K562 (cell line): Measurements from ENCODE around the gene TRABD2B. TPM values are rescaled to one million over a fixed set of nuclear protein-coding genes. Genes with fewer than 3 reads are reported as not detected.

Experiments used
- ATAC-seq: fragments of 200-7000 bp; cut with Tn5 transposase; 3 replicates; pipeline ENCODE4 v1.9.1; 2020; ENCODE audit warnings: moderate library complexity
- BruUV-seq: library from RNA; stranded (reverse); fragments of 400-500 nt; replicated peaks from 2 replicates; lab custom pipeline; 2021; lab: Mats Ljungman, UMichigan
- CTCF ChIA-PET: fragments of 300-600 bp; formaldehyde crosslinking; extraction: SDS; loops from one replicate; lab custom pipeline; 2021; ENCODE audit warnings: low intra/inter-chr PET ratio; lab: Yijun Ruan, JAX
- POLR2A ChIA-PET: fragments of 300-600, 350-650 bp; sonication (Branson Sonifier 250); formaldehyde crosslinking; extraction: SDS; loops from one replicate; lab custom pipeline; 2021; ENCODE audit warnings: antibody characterized with exemption, inconsistent platforms; lab: Yijun Ruan, JAX
- DNase-seq, 4 experiments: peaks; one replicate each; pipeline versions ENCODE4 v3.0.0 to v3.0.0-alpha.2; 2011 to 2018; ENCODE audit warnings: low spot score in 3 of 4, mixed read lengths in 3 of 4; ENCODE audit errors: extremely low read depth in 1 of 4
- FAIRE-seq: peaks from 2 replicates; lab custom pipeline; 2011; peaks lifted over from hg19 to GRCh38; lab: Jason Lieb, UNC
- H2AFZ ChIP-seq: 2 replicates; pipeline ENCODE4 v1.6.0; 2011; ENCODE audit warnings: low read depth, low read length, control low read depth, inconsistent platforms
- H3K27ac ChIP-seq: fragments of 200-600 bp; 3 replicates; pipeline ENCODE4 v1.8.0; 2011; ENCODE audit warnings: low read depth, mild to moderate bottlenecking, control low read depth, inconsistent platforms, low read length, moderate library complexity, mixed read lengths; ENCODE audit errors: extremely low read depth
- H3K27me3 ChIP-seq, 2 experiments: fragments of 300-600 bp in 1 of 2; 2 replicates in 1 of 2; 3 replicates in 1 of 2; pipeline versions ENCODE4 v1.6.0 to v1.8.0; 2011; ENCODE audit warnings: inconsistent platforms in 2 of 2, low read length in 2 of 2, mild to moderate bottlenecking in 1 of 2, mixed read lengths in 1 of 2, moderate library complexity in 1 of 2; ENCODE audit not compliant: control insufficient read depth in 2 of 2, insufficient read depth in 2 of 2
- H3K36me3 ChIP-seq: fragments of 300-600 bp; 3 replicates; pipeline ENCODE4 v1.8.0; 2011; ENCODE audit warnings: mild to moderate bottlenecking, low read length, inconsistent platforms; ENCODE audit not compliant: control insufficient read depth, insufficient read depth
- H3K4me1 ChIP-seq, 2 experiments: fragments of 200-600 bp in 1 of 2; replicated peaks in 1 of 2; 2 replicates in 1 of 2; 3 replicates in 1 of 2; pipeline versions ENCODE4 v1.5.1 to v1.8.0; 2011; ENCODE audit warnings: inconsistent platforms in 2 of 2, low read length in 2 of 2, mild to moderate bottlenecking in 1 of 2, mixed read lengths in 1 of 2, moderate library complexity in 1 of 2; ENCODE audit not compliant: control insufficient read depth in 2 of 2, insufficient read depth in 2 of 2
- H3K4me2 ChIP-seq: 2 replicates; pipeline ENCODE4 v1.6.1; 2011; ENCODE audit warnings: low read length, control low read depth, inconsistent platforms, mixed read lengths; ENCODE audit not compliant: insufficient read depth
- H3K4me3 ChIP-seq: fragments of 200-600 bp; sonication (generic), shearing (Covaris generic); 2 replicates; pipeline ENCODE4 v1.5.1; 2016; ENCODE audit warnings: control low read depth, inconsistent platforms
- H3K79me2 ChIP-seq: fragments of 200-600 bp; 3 replicates; pipeline ENCODE4 v1.8.0; 2011; ENCODE audit warnings: low read length, inconsistent platforms; ENCODE audit not compliant: control insufficient read depth, insufficient read depth
- H3K9ac ChIP-seq, 2 experiments: 2 replicates each; pipeline versions ENCODE4 v1.6.0 to v1.6.1; 2011; ENCODE audit warnings: low read depth in 2 of 2, low read length in 2 of 2, control low read depth in 1 of 2, inconsistent platforms in 1 of 2, mild to moderate bottlenecking in 1 of 2, mixed read lengths in 1 of 2; ENCODE audit not compliant: insufficient read depth in 1 of 2
- H3K9me1 ChIP-seq: one replicate; pipeline ENCODE4 v1.6.0; 2011; ENCODE audit warnings: inconsistent platforms, mild to moderate bottlenecking, low read length, moderate library complexity; ENCODE audit not compliant: control insufficient read depth, insufficient read depth
- H3K9me3 ChIP-seq: replicated peaks from 2 replicates; pipeline ENCODE4 v1.5.1; 2011; ENCODE audit warnings: low read depth, low read length, inconsistent platforms; ENCODE audit not compliant: control insufficient read depth, insufficient read depth
- H4K20me1 ChIP-seq: replicated peaks from 2 replicates; pipeline ENCODE4 v1.6.1; 2011; ENCODE audit warnings: low read length, inconsistent platforms, mixed read lengths; ENCODE audit not compliant: control insufficient read depth, insufficient read depth
- BACH1 ChIP-seq: fragments of 200-800 bp; sonication (Bioruptor generic); IDR thresholded peaks from 2 replicates; pipeline ENCODE4 v1.6.1; 2016; ENCODE audit warnings: missing genetic modification characterization, missing compliant biosample characterization
- CEBPB ChIP-seq: fragments of 450-650 bp; IDR thresholded peaks from 2 replicates; pipeline ENCODE4 v1.6.1; 2016; ENCODE audit warnings: missing genetic modification characterization, missing compliant biosample characterization
- GTF2E2 ChIP-seq: fragments of 200-800 bp; sonication (Bioruptor generic); IDR thresholded peaks from 2 replicates; pipeline ENCODE4 v1.6.1; 2016; ENCODE audit warnings: missing genetic modification characterization, missing compliant biosample characterization
- HINFP ChIP-seq: fragments of 450-650 bp; conservative IDR thresholded peaks from 2 replicates; pipeline ENCODE4 v1.6.1; 2016; ENCODE audit warnings: missing genetic modification characterization, low read depth, mild to moderate bottlenecking, control low read depth, missing compliant biosample characterization
- NR1H2 ChIP-seq: sonication (generic); formaldehyde crosslinking; IDR thresholded peaks from 2 replicates; pipeline ENCODE4 v1.4.0; 2020; ENCODE audit warnings: mild to moderate bottlenecking, missing genetic modification reagents
- SAFB ChIP-seq: fragments of 200-400 bp; formaldehyde crosslinking; IDR thresholded peaks from 2 replicates; pipeline ENCODE4 v1.6.1; 2017; ENCODE audit warnings: low read depth, low read length, borderline replicate concordance
- SIN3A ChIP-seq, 2 experiments: fragments of 150-350 bp in 1 of 2; IDR thresholded peaks; 2 replicates each; pipeline ENCODE4 v1.6.1; 2011 to 2016; ENCODE audit warnings: borderline replicate concordance in 2 of 2, low read depth in 2 of 2, low read length in 2 of 2, mild to moderate bottlenecking in 2 of 2, moderate library complexity in 2 of 2; ENCODE audit not compliant: control insufficient read depth in 1 of 2
- SP1 ChIP-seq: sonication (generic); formaldehyde crosslinking; IDR thresholded peaks from 2 replicates; pipeline ENCODE4 v1.8.1; 2022; ENCODE audit warnings: mild to moderate bottlenecking, missing genetic modification reagents
- TRIM25 ChIP-seq: fragments of 450-650 bp; IDR thresholded peaks from 2 replicates; pipeline ENCODE4 v1.7.0; 2016; ENCODE audit warnings: borderline replicate concordance
- USF2 ChIP-seq: sonication (generic); formaldehyde crosslinking; IDR thresholded peaks from 2 replicates; pipeline ENCODE4 v1.5.0; 2020; ENCODE audit warnings: missing genetic modification reagents
- ZNF263 ChIP-seq: sonication (generic); formaldehyde crosslinking; IDR thresholded peaks from 2 replicates; pipeline ENCODE4 v1.8.0; 2022; ENCODE audit warnings: mild to moderate bottlenecking, missing genetic modification reagents, borderline replicate concordance
- ZNF3 ChIP-seq: fragments of 250-450 bp; sonication (Bioruptor Pico); IDR thresholded peaks from 2 replicates; pipeline ENCODE4 v1.5.0; 2021; ENCODE audit warnings: mild to moderate bottlenecking, moderate library complexity
- ZNF561 ChIP-seq: fragments of 450-650 bp; formaldehyde crosslinking; conservative IDR thresholded peaks from 2 replicates; pipeline ENCODE4 v1.4.0; 2020; ENCODE audit warnings: mild to moderate bottlenecking, moderate library complexity
- WGBS: fragments of 100-300 bp; shearing (Covaris generic); methylation state at CpG from one replicate; pipeline ENCODE4 v1.1.6; 2016; ENCODE audit warnings: low coverage, mixed read lengths; ENCODE audit not compliant: insufficient coverage; ENCODE audit errors: missing lambda C conversion rate; 5-methylcytosine and 5-hydroxymethylcytosine counted together
- in situ Hi-C: fragments of 300-500 bp; cut with MboI; formaldehyde crosslinking; loops from 4 replicates; pipeline ENCODE4 v1.15.0; 2018; ENCODE audit warnings: inconsistent platforms, mixed read lengths
- intact Hi-C: fragments of 100-400 bp; cut with micrococcal nuclease; formaldehyde crosslinking; loops from 2 replicates; pipeline ENCODE4 v1.14.2; 2022
- polyA plus RNA-seq, 8 experiments: library from polyadenylated mRNA; depleted of rRNA in 4 of 8; stranded (reverse) in 5 of 8; unstranded in 3 of 8; fragments of >200 nt; fragmentation: Nextera tagmentation in 2 of 8; fragmentation: Illumina TruSeq in 1 of 8; extraction: Ambion mirVana in 2 of 8; extraction: Trizol in 1 of 8; gene quantifications; 2 replicates each; pipeline versions ENCODE4 v1.2.1 to v1.2.3, GENCODE V29; 2011 to 2014; ENCODE audit warnings: inconsistent platforms in 1 of 8, missing spikeins in 1 of 8
- total RNA-seq, 7 experiments: library from RNA; depleted of rRNA in 6 of 7; stranded (reverse); fragments of >200 nt in 6 of 7; fragmentation: Illumina TruSeq in 2 of 7; extraction: Trizol in 2 of 7; gene quantifications; 2 replicates each; pipeline versions ENCODE4 v1.2.1 to v1.2.3, GENCODE V29; 2011 to 2021; ENCODE audit warnings: low replicate concordance in 1 of 7

The TRABD2B gene
- total and polyA plus RNA-seq, 9 of the 15 experiments (the other 6 are each of a cell fraction or from before 2014, with no cell fraction given), result not detected

- Histone ChIP-seq H3K79me2 (no peaks in the 10 kb centered on the region), H3K4me3 (no peak overlapping the region), H3K9me1 (peaks cover 2% of the 10 kb centered on the region), H3K4me2 (no peak overlapping the region), H3K27ac (no peak overlapping the region), H3K36me3 (no peaks in the 10 kb centered on the region), H3K9me3 (no peaks in the 10 kb centered on the region), H2AFZ (no peak overlapping the region), H3K9ac (no peak overlapping the region), H3K4me1 (no peaks in the 10 kb centered on the region; a peak in 1 of 5 replicates), H3K27me3 (peaks cover 33 to 60% of the 10 kb centered on the region in 2 experiments), H4K20me1 (no peaks in the 10 kb centered on the region)
- in situ Hi-C loops, result no loop called here
- no peak for TF ChIP-seq TRIM25
- TF ChIP-seq NR1H2 (CRISPR knock-in tag), result no peak
- TF ChIP-seq SP1 (CRISPR knock-in tag), result no peak
- no peak for TF ChIP-seq HINFP (tag)
- no peak for TF ChIP-seq ZNF561
- TF ChIP-seq ZNF3 (CRISPR knock-in tag), result no peak
- TF ChIP-seq SIN3A (IDR thresholded peaks at IDR 0.05; ENCODE audit: borderline replicate concordance in 2 of 2, control insufficient read depth in 1 of 2, low read depth in 2 of 2, low read length in 2 of 2), result no peak
- TF ChIP-seq GTF2E2 (tag), result no peak
- TF ChIP-seq CEBPB, result no peak
- no peak for TF ChIP-seq USF2
- TF ChIP-seq SAFB, result no peak
- no peak for TF ChIP-seq BACH1
- no peak for TF ChIP-seq ZNF263
- CTCF ChIA-PET, result no interaction called here
- 1% methylated on average over 5 of the region's 5 CpGs for WGBS
- BruUV-seq, result no TSS peak
- DNase-seq (no peak), ATAC-seq (no peak), FAIRE-seq (no peak)
- POLR2A ChIA-PET, result interaction anchor here (0.8 to 1.0 kb wide), 2 partner anchors 44 to 407 kb away, joined by 3 to 4 read pairs; no protein-coding TSS in a partner anchor
- intact Hi-C loops, result no loop called here
Observed at GRCh38 chr1:47991673-47992072, 5.5 kb downstream of the TRABD2B start.
